HG03064 (cell line): ENCODE measurements around the gene SCN9A.
A peak's percentile ranks its signal among the peaks of the same experiment; 100 is the strongest.

ENCODE experiments used
- ATAC-seq: cut with Tn5 transposase; IDR thresholded peaks from one replicate; pipeline ENCODE4 v1.9.1; 2021; ENCODE audit warnings: low read depth; ENCODE audit not compliant: unreplicated experiment

Gene SCN9A

GRCh38 chr2:166193407-166193806 is 182.3 kb downstream of the SCN9A start:
- ATAC-seq, result no peak

GRCh38 chr2:166188084-166188483 is 187.7 kb downstream of the SCN9A start:
- no peak for ATAC-seq

- no peak for ATAC-seq
These were observed 191.0 kb downstream of the SCN9A start for GRCh38 chr2:166184789-166185188.

- ATAC-seq, result no peak
These were observed 194.0 kb downstream of the SCN9A start for GRCh38 chr2:166181813-166182154.

- ATAC-seq, result peak; percentile 82
These were observed 194.6 kb downstream of the SCN9A start for GRCh38 chr2:166180951-166181812.

- no peak for ATAC-seq
These were observed 196.5 kb downstream of the SCN9A start for GRCh38 chr2:166179201-166179600.

- ATAC-seq, result no peak
These were observed 202.5 kb downstream of the SCN9A start for GRCh38 chr2:166173263-166173662.

- no peak for ATAC-seq
These were observed 204.5 kb downstream of the SCN9A start for GRCh38 chr2:166171216-166171615.

- no peak for ATAC-seq
These were observed 205.4 kb downstream of the SCN9A start for GRCh38 chr2:166170356-166170755.

- ATAC-seq, result no peak
These were observed 208.3 kb downstream of the SCN9A start for GRCh38 chr2:166167449-166167848.

GRCh38 chr2:166163775-166164174 is 212.0 kb downstream of the SCN9A start:
- no peak for ATAC-seq

- ATAC-seq, result no peak
These were observed 217.2 kb downstream of the SCN9A start for GRCh38 chr2:166158546-166158945.

- no peak for ATAC-seq
These were observed 218.2 kb downstream of the SCN9A start for GRCh38 chr2:166157578-166157977.

- no peak for ATAC-seq
These were observed 218.7 kb downstream of the SCN9A start for GRCh38 chr2:166156985-166157490.

- ATAC-seq, result no peak
These were observed 220.2 kb downstream of the SCN9A start for GRCh38 chr2:166155589-166155988.

GRCh38 chr2:166154685-166155338 is 220.9 kb downstream of the SCN9A start:
- no peak for ATAC-seq

- no peak for ATAC-seq
These were observed 223.7 kb downstream of the SCN9A start for GRCh38 chr2:166152064-166152463.

GRCh38 chr2:166148500-166149400 is 227.0 kb downstream of the SCN9A start:
- no peak for ATAC-seq

GRCh38 chr2:166147883-166148282 is 227.9 kb downstream of the SCN9A start:
- ATAC-seq, result no peak
